ENCODE results near the gene MPO.

The MPO gene

GRCh38 chr17:58270476-58271215, 10.1 kb downstream of the MPO start:
- Mint-ChIP-seq H3K27ac (no peak overlapping the region), H3K4me1 (ENCODE audit: low read depth) (no peaks in the 10 kb centered on the region), H3K27me3 (ENCODE audit: low read depth) (peaks cover 5% of the 10 kb centered on the region), H3K36me3 (ENCODE audit: low read depth) (no peaks in the 10 kb centered on the region), H3K9me3 (no peaks in the 10 kb centered on the region), H3K4me3 (no peak overlapping the region)
- DNase-seq (ENCODE audit: low spot score) = no peak

DNA sequence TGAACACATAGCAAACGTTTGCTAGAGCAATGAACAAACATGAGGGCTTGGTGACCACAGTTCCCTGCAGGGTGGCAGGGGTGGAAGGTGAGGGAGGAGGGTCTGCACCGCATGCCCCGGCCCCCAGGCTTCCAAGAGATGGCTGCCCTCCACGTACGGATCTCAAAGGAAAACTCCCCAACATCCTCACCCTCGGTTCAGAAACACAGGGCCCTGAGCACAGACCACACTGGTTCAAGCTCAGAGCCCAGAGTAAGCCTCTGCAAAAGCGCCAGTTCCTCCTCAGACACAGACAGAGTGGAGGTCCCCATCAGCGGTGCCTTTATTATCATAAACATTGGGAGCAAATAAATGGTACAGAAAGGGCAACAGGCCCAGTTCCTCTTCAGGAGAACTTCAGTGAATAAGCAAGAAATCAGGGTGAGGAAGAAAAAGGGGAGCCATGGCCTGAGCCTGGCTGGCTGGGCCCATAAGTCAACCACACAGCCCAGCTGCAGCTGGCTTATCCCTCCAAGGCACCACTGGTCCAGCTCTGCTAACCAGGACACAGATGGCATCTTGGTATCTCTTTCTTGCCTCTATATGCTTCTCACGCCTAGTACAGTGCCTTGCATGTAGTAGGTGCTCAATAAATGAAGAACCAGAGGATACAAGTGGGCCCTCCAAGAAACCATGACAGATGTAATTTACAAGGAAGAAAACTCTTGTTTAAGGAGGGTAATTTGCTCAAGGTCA, 11.0 kb downstream of the MPO start:
- Mint-ChIP-seq H3K9me3 (no peaks in the 10 kb centered on the region), H3K27ac (no peak overlapping the region), H3K27me3 (ENCODE audit: low read depth) (peaks cover 10% of the 10 kb centered on the region), H3K4me1 (ENCODE audit: low read depth) (no peaks in the 10 kb centered on the region), H3K4me3 (no peak overlapping the region), H3K36me3 (ENCODE audit: low read depth) (no peaks in the 10 kb centered on the region)
- DNase-seq (ENCODE audit: low spot score) = no peak

DNA sequence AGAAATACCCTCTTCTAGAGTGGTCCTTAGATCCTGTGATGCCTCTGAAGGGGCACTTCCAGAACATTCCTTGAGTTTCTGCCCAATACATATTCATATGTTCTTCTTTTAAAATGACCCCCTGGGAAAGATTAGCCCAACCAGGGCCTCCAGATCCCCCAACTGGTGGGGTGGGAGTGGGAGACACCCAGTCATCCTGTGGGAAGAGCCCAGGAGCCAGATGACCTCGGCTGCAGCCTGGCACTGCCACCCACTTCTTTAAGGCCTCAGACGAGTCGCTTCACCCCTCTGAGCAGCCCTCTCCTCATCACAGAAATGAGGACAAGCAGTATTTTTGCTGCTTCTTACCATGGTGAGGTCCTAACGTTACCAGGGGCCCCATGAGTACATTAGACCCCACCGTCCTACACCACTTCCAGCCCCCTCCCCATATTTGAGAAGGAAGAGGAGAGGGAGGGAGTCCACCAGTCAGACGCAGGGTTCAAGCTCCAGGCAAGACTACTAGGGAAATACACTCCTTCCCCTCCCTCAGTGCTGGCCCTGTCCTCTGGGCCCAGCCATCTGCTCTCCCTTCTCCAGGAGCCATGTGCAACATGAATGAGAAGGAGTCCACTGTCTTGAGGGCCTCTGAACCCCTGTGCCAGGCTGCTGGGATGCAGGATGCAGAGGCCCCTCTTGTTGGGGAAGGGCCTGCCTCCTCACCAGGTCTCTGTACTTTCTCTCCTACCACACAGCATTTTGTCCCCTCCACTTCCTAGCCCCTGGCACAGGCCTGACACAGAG, 11.8 kb downstream of the MPO start:
- Mint-ChIP-seq H3K4me1 (ENCODE audit: low read depth) (no peaks in the 10 kb centered on the region), H3K9me3 (no peaks in the 10 kb centered on the region), H3K27ac (no peak overlapping the region), H3K27me3 (ENCODE audit: low read depth) (peaks cover 17% of the 10 kb centered on the region), H3K36me3 (ENCODE audit: low read depth) (no peaks in the 10 kb centered on the region), H3K4me3 (no peak overlapping the region)
- no peak for DNase-seq (ENCODE audit: low spot score)

GRCh38 chr17:58268326-58268725, 12.4 kb downstream of the MPO start:
- no peaks in the 10 kb centered on the region for H3K36me3 Mint-ChIP-seq (ENCODE audit: low read depth)
- H3K4me3 Mint-ChIP-seq = no peak overlapping the region

GRCh38 chr17:58267347-58268324, 13.1 kb downstream of the MPO start:
- Mint-ChIP-seq H3K4me3 (no peak overlapping the region), H3K27me3 (ENCODE audit: low read depth) (peaks cover 27% of the 10 kb centered on the region), H3K27ac (no peak overlapping the region), H3K4me1 (ENCODE audit: low read depth) (no peaks in the 10 kb centered on the region), H3K36me3 (ENCODE audit: low read depth) (no peaks in the 10 kb centered on the region), H3K9me3 (no peaks in the 10 kb centered on the region)
- no peak for DNase-seq (ENCODE audit: low spot score)

More at GRCh38 chr17:58268326-58268725, 12.4 kb downstream of the MPO start:
- Mint-ChIP-seq H3K4me1 (ENCODE audit: low read depth) (no peaks in the 10 kb centered on the region), H3K27ac (no peak overlapping the region), H3K27me3 (ENCODE audit: low read depth) (peaks cover 20% of the 10 kb centered on the region), H3K9me3 (no peaks in the 10 kb centered on the region)
- no peak for DNase-seq (ENCODE audit: low spot score)

GRCh38 chr17:58265902-58266875, 14.5 kb downstream of the MPO start:
- Mint-ChIP-seq H3K9me3 (no peaks in the 10 kb centered on the region), H3K36me3 (ENCODE audit: low read depth) (no peaks in the 10 kb centered on the region), H3K27ac (no peak overlapping the region), H3K4me1 (ENCODE audit: low read depth) (no peaks in the 10 kb centered on the region), H3K27me3 (ENCODE audit: low read depth) (peaks cover 41% of the 10 kb centered on the region), H3K4me3 (no peak overlapping the region)
- no peak for DNase-seq (ENCODE audit: low spot score)

- Mint-ChIP-seq H3K4me1 (ENCODE audit: low read depth) (no peaks in the 10 kb centered on the region), H3K9me3 (no peaks in the 10 kb centered on the region), H3K36me3 (ENCODE audit: low read depth) (no peaks in the 10 kb centered on the region), H3K4me3 (no peak overlapping the region), H3K27ac (no peak overlapping the region), H3K27me3 (ENCODE audit: low read depth) (peaks cover 50% of the 10 kb centered on the region)
- DNase-seq (ENCODE audit: low spot score) = no peak
These were observed 15.5 kb downstream of the MPO start for GRCh38 chr17:58265271-58265670.

GRCh38 chr17:58264407-58265103, 16.2 kb downstream of the MPO start:
- Mint-ChIP-seq H3K27ac (no peak overlapping the region), H3K36me3 (ENCODE audit: low read depth) (no peaks in the 10 kb centered on the region), H3K4me1 (ENCODE audit: low read depth) (no peaks in the 10 kb centered on the region), H3K9me3 (no peaks in the 10 kb centered on the region), H3K27me3 (ENCODE audit: low read depth) (peaks cover 52% of the 10 kb centered on the region), H3K4me3 (no peak overlapping the region)
- no peak for DNase-seq (ENCODE audit: low spot score)

GRCh38 chr17:58263773-58264172, 17.0 kb downstream of the MPO start:
- Mint-ChIP-seq H3K27ac (no peak overlapping the region), H3K4me1 (ENCODE audit: low read depth) (no peaks in the 10 kb centered on the region), H3K27me3 (ENCODE audit: low read depth) (peaks cover 58% of the 10 kb centered on the region), H3K4me3 (no peak overlapping the region), H3K36me3 (ENCODE audit: low read depth) (no peaks in the 10 kb centered on the region), H3K9me3 (no peaks in the 10 kb centered on the region)
- no peak for DNase-seq (ENCODE audit: low spot score)

- no peaks in the 10 kb centered on the region for H3K9me3 Mint-ChIP-seq
- peaks cover 75% of the 10 kb centered on the region for H3K27me3 Mint-ChIP-seq (ENCODE audit: low read depth)
- no peak for DNase-seq (ENCODE audit: low spot score)
- H3K4me3 Mint-ChIP-seq = no peak overlapping the region
- H3K4me1 Mint-ChIP-seq (ENCODE audit: low read depth) = no peaks in the 10 kb centered on the region
- no peaks in the 10 kb centered on the region for H3K36me3 Mint-ChIP-seq (ENCODE audit: low read depth)
- H3K27ac Mint-ChIP-seq = no peak overlapping the region
These were observed 18.6 kb downstream of the MPO start for GRCh38 chr17:58262149-58262548.

DNA sequence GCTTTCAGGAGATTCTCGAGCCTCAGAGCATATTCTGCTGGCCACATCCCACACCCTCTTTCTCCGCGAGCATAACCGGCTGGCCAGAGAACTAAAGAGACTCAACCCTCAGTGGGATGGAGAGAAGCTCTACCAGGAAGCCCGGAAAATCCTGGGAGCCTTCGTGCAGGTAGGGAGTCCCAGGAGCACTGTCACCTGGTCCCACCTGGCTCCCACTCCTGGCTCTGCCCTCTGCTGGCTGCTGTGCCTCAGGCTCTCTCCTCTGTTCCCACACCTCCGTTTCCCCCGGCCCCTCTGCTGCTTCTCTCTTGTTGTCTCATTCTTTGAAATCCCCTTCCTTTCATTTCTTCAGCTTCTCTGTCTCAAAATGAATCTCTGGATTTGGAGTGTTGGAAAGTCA, 25.9 kb downstream of the MPO start:
- H3K9me3 Mint-ChIP-seq = no peaks in the 10 kb centered on the region
- H3K27me3 Mint-ChIP-seq (ENCODE audit: low read depth) = peaks cover 52% of the 10 kb centered on the region
- no peak for DNase-seq (ENCODE audit: low spot score)
- no peak overlapping the region for H3K4me3 Mint-ChIP-seq
- no peaks in the 10 kb centered on the region for H3K36me3 Mint-ChIP-seq (ENCODE audit: low read depth)
- H3K4me1 Mint-ChIP-seq (ENCODE audit: low read depth) = peaks cover 3% of the 10 kb centered on the region
- no peak overlapping the region for H3K27ac Mint-ChIP-seq

DNA sequence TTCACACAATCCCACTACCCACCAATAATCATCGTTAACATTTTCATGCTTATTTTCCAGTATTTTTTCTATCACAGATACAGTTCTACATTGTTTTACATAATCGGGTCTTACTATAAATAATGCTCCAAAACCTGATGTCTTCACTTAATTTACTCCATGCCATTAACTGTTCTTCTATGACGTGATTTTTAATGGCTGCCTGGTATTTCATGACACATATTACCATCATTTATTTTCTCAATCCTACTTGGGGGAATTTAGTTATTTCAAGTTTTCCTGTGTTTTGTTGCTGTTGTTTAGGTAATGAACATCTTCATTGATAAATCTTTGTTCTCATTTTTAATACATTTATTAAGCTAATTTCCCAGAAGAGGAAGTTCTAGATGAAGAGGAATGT, 27.7 kb downstream of the MPO start:
- Mint-ChIP-seq H3K4me3 (no peak overlapping the region), H3K27ac (no peak overlapping the region), H3K4me1 (ENCODE audit: low read depth) (peaks cover 8% of the 10 kb centered on the region), H3K36me3 (ENCODE audit: low read depth) (no peaks in the 10 kb centered on the region), H3K9me3 (no peaks in the 10 kb centered on the region), H3K27me3 (ENCODE audit: low read depth) (peaks cover 46% of the 10 kb centered on the region)
- no peak for DNase-seq (ENCODE audit: low spot score)
